OCI-LY3 (cell line): ENCODE measurements around the gene NPRL2.

Source experiments
- CTCF ChIP-seq: fragments of 200-600, 300-600 bp; sonication (generic); IDR thresholded peaks from 2 replicates; pipeline ENCODE4 v1.5.1; 2014; ENCODE audit warnings: antibody characterized with exemption, low read length, low read depth
- EZH2phosphoT487 ChIP-seq: fragments of 200-600 bp; shearing (Covaris generic); IDR thresholded peaks from 2 replicates; pipeline ENCODE4 v1.6.1; 2018; ENCODE audit warnings: antibody characterized with exemption, mixed run types, low read depth

GRCh38 chr3:50336452-50337174 is 14.0 kb downstream of the NPRL2 start:
- TF ChIP-seq CTCF: no peak
- TF ChIP-seq EZH2phosphoT487: no peak
